Type B pancreatic cell (in vitro differentiated cells): ENCODE measurements around the gene KCTD7. TPM values are rescaled to one million over a fixed set of nuclear protein-coding genes. Genes with fewer than 3 reads are reported as not detected.

ENCODE experiments used
- DNase-seq: peaks from one replicate; pipeline ENCODE4 v3.0.0; 2021; ENCODE audit warnings: mixed read lengths; ENCODE audit not compliant: unreplicated experiment; ENCODE audit errors: extremely low spot score
- H3K27ac Mint-ChIP-seq: 2 replicates; pipeline ENCODE4 v1.8.0; 2021; ENCODE audit warnings: mild to moderate bottlenecking, mixed read lengths
- H3K27me3 Mint-ChIP-seq: 2 replicates; pipeline ENCODE4 v1.8.0; 2021; ENCODE audit warnings: mixed read lengths
- H3K36me3 Mint-ChIP-seq: 2 replicates; pipeline ENCODE4 v1.8.0; 2021; ENCODE audit warnings: mixed read lengths
- H3K4me1 Mint-ChIP-seq: one replicate; pipeline ENCODE4 v1.8.0; 2021; ENCODE audit warnings: mixed read lengths; ENCODE audit not compliant: unreplicated experiment
- H3K4me3 Mint-ChIP-seq: 2 replicates; pipeline ENCODE4 v1.8.0; 2021; ENCODE audit warnings: mild to moderate bottlenecking, mixed read lengths
- H3K9me3 Mint-ChIP-seq: 2 replicates; pipeline ENCODE4 v1.8.0; 2021; ENCODE audit warnings: mixed read lengths
- CTCF ChIP-seq: fragments of 200-600 bp; sonication (generic); conservative IDR thresholded peaks from 2 replicates; pipeline ENCODE4 v1.5.0; 2021; ENCODE audit warnings: antibody characterized with exemption, mild to moderate bottlenecking
- total RNA-seq: library from RNA; stranded (reverse); gene quantifications from 2 replicates; pipeline ENCODE4 v1.2.1, GENCODE V29; 2021; ENCODE audit warnings: low replicate concordance

The KCTD7 gene
- total RNA-seq, 1 donor from 2014 or later: 13.7 TPM

GRCh38 chr7:66664590-66665293 is 36.1 kb downstream of the KCTD7 start:
- Mint-ChIP-seq H3K27me3 (no peaks in the 10 kb centered on the region), H3K4me1 (peaks cover 5% of the 10 kb centered on the region), H3K4me3 (no peak overlapping the region), H3K36me3 (peaks cover 12% of the 10 kb centered on the region), H3K9me3 (no peaks in the 10 kb centered on the region), H3K27ac (no peak overlapping the region)
- no peak for TF ChIP-seq CTCF
- DNase-seq: no peak

DNA sequence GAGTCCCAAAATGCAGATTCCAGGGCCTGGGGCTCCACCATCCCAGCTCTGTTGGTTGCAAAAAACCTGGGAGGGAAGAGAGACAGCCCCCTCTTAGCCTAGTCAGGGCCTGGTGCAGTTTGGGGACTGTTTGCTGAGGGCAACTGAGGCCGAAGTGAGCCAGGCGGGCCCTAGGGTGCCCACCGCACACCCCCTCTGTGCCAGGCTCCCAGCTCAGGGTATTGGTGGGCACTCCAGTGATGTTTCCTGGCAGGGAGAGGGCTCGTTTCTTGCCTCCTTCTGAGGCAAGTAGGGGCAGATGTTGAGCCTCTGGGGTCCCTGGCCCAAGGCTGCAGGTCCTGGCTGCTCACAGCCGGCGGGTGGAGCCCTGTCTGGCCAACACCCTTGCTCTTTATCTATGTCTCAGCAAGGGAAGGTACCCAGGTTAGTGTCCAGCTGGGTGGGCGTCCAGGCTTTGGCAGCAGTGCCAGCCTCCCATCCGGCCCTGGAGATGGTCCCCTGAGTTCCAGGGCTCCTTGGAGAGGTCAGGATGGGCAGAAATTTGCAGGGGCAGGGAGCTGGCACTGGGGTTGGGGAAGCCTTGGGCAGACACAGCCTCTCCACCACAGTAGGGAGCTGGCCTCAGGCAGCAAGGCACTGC is 37.8 kb downstream of the KCTD7 start:
- H3K36me3 Mint-ChIP-seq: peaks cover 13% of the 10 kb centered on the region
- DNase-seq: no peak
- H3K4me1 Mint-ChIP-seq: peaks cover 5% of the 10 kb centered on the region
- no peaks in the 10 kb centered on the region for H3K27me3 Mint-ChIP-seq
- H3K9me3 Mint-ChIP-seq: no peaks in the 10 kb centered on the region
- H3K4me3 Mint-ChIP-seq: no peak overlapping the region
- no peak overlapping the region for H3K27ac Mint-ChIP-seq
- no peak for TF ChIP-seq CTCF

DNA sequence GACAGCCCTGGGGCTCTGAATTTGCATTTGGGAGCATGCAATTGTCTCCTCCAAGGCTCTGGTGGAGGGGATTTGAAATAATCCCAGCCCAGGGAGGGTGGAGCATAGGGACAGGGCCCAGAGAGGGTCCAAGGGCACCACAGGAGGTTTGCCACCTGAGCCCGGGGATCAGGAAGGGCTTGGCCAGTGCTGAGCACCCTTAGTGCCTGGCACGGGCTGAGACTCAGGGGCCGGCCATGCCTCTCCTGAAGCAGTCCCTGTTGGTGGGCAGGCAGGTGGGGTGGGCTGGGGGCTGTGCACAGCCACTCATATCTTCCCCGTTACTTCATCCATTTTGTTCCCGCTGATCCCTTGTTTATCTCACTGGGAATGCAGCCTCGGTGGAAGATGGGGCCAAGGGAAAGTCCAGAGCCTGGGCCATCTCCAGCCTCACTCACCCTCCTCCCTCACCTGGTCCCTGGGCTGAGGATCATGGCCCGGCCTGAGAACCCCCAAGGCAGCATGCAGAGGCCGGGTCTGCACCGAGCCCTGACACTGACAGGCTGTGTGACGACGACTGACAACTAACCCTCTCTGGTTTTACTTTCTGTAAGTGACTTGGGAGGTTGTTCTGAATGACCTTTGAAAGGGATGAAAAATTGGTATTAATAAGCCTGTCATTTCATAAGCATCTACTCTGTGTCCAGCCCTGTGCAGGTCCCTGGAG is 38.5 kb downstream of the KCTD7 start:
- TF ChIP-seq CTCF: no peak
- Mint-ChIP-seq H3K9me3 (no peaks in the 10 kb centered on the region), H3K36me3 (peaks cover 13% of the 10 kb centered on the region), H3K4me1 (peaks cover 5% of the 10 kb centered on the region), H3K4me3 (no peak overlapping the region), H3K27me3 (no peaks in the 10 kb centered on the region), H3K27ac (no peak overlapping the region)
- no peak for DNase-seq

- no peaks in the 10 kb centered on the region for H3K9me3 Mint-ChIP-seq
- no peak overlapping the region for H3K27ac Mint-ChIP-seq
- no peak for TF ChIP-seq CTCF
- H3K36me3 Mint-ChIP-seq: peaks cover 7% of the 10 kb centered on the region
- no peak overlapping the region for H3K4me3 Mint-ChIP-seq
- no peaks in the 10 kb centered on the region for H3K27me3 Mint-ChIP-seq
- no peak for DNase-seq
- no peaks in the 10 kb centered on the region for H3K4me1 Mint-ChIP-seq
These were observed 39.4 kb downstream of the KCTD7 start for GRCh38 chr7:66668112-66668511.

GRCh38 chr7:66668677-66669076 is 40.0 kb downstream of the KCTD7 start:
- Mint-ChIP-seq H3K36me3 (peaks cover 7% of the 10 kb centered on the region), H3K27ac (no peak overlapping the region), H3K4me1 (no peaks in the 10 kb centered on the region), H3K4me3 (no peak overlapping the region), H3K27me3 (no peaks in the 10 kb centered on the region), H3K9me3 (no peaks in the 10 kb centered on the region)
- no peak for TF ChIP-seq CTCF
- no peak for DNase-seq
